Fibroblast of the conjunctiva (primary cell): ENCODE data around the gene BAIAP2.

Experiments
- DNase-seq: peaks from one replicate; pipeline ENCODE4 v3.0.0-alpha.2; 2010; ENCODE audit warnings: low read depth

Gene BAIAP2

GRCh38 chr17:81052199-81052997 lies 17.4 kb downstream of the BAIAP2 start:
- DNase-seq = no peak

- no peak for DNase-seq
Measured at GRCh38 chr17:81053041-81053970, 18.4 kb downstream of the BAIAP2 start.

- no peak for DNase-seq
Measured at GRCh38 chr17:81054308-81054707, 19.4 kb downstream of the BAIAP2 start.

GRCh38 chr17:81054881-81055370 lies 20.0 kb downstream of the BAIAP2 start:
- no peak for DNase-seq

GRCh38 chr17:81056312-81056711 lies 21.4 kb downstream of the BAIAP2 start:
- no peak for DNase-seq

GRCh38 chr17:81057079-81057730 lies 22.3 kb downstream of the BAIAP2 start:
- DNase-seq = peak; percentile 72

- no peak for DNase-seq
Measured at GRCh38 chr17:81057777-81058176, 22.8 kb downstream of the BAIAP2 start.

- DNase-seq = no peak
Measured at GRCh38 chr17:81058263-81058871, 23.4 kb downstream of the BAIAP2 start.

- no peak for DNase-seq
Measured at GRCh38 chr17:81059026-81059425, 24.1 kb downstream of the BAIAP2 start.

GRCh38 chr17:81060416-81060815 lies 25.5 kb downstream of the BAIAP2 start:
- DNase-seq = no peak

GRCh38 chr17:81061027-81061735 lies 26.2 kb downstream of the BAIAP2 start:
- no peak for DNase-seq

GRCh38 chr17:81062014-81062780 lies 27.2 kb downstream of the BAIAP2 start:
- no peak for DNase-seq

- DNase-seq = no peak
Measured at GRCh38 chr17:81063106-81064093, 28.4 kb downstream of the BAIAP2 start.

- peak; percentile 40 for DNase-seq
Measured at GRCh38 chr17:81064678-81065475, 29.9 kb downstream of the BAIAP2 start.

- DNase-seq = no peak
Measured at GRCh38 chr17:81065500-81065899, 30.5 kb downstream of the BAIAP2 start.

- no peak for DNase-seq
Measured at GRCh38 chr17:81066072-81066471, 31.1 kb downstream of the BAIAP2 start.

GRCh38 chr17:81066771-81067315 lies 31.9 kb downstream of the BAIAP2 start:
- DNase-seq = no peak

- no peak for DNase-seq
Measured at GRCh38 chr17:81067391-81067811, 32.5 kb downstream of the BAIAP2 start.
